Stomach smooth muscle (tissue), 2 donors: ENCODE results near the gene USH2A.

ENCODE experiments used
- H3K27ac ChIP-seq: one replicate; pipeline ENCODE4 v1.7.0; 2013; ENCODE audit warnings: mild to moderate bottlenecking, low read length, inconsistent platforms
- H3K27me3 ChIP-seq, 2 donors: one replicate each; pipeline ENCODE4 v1.7.0; 2013; ENCODE audit warnings: low read length in 2 of 2; ENCODE audit not compliant: insufficient read depth in 2 of 2, control insufficient read depth in 1 of 2
- H3K36me3 ChIP-seq, 2 donors: one replicate each; pipeline ENCODE4 v1.7.0; 2013; ENCODE audit warnings: low read length in 2 of 2; ENCODE audit not compliant: control insufficient read depth in 2 of 2, insufficient read depth in 2 of 2
- H3K4me1 ChIP-seq: one replicate; pipeline ENCODE4 v1.7.0; 2013; ENCODE audit warnings: low read length; ENCODE audit not compliant: control insufficient read depth, insufficient read depth
- H3K4me3 ChIP-seq, 2 donors: one replicate each; pipeline ENCODE4 v1.7.0; 2013; ENCODE audit warnings: low read length in 2 of 2
- H3K9ac ChIP-seq, 2 donors: one replicate each; pipeline ENCODE4 v1.7.0; 2013; ENCODE audit warnings: low read length in 2 of 2, mild to moderate bottlenecking in 1 of 2
- H3K9me3 ChIP-seq, 2 donors: one replicate each; pipeline ENCODE4 v1.7.0; 2013; ENCODE audit warnings: low read length in 2 of 2; ENCODE audit not compliant: control insufficient read depth in 2 of 2
- donor health status: healthy.
- donor health status: Pancreatic carcinoma.

Gene USH2A

DNA sequence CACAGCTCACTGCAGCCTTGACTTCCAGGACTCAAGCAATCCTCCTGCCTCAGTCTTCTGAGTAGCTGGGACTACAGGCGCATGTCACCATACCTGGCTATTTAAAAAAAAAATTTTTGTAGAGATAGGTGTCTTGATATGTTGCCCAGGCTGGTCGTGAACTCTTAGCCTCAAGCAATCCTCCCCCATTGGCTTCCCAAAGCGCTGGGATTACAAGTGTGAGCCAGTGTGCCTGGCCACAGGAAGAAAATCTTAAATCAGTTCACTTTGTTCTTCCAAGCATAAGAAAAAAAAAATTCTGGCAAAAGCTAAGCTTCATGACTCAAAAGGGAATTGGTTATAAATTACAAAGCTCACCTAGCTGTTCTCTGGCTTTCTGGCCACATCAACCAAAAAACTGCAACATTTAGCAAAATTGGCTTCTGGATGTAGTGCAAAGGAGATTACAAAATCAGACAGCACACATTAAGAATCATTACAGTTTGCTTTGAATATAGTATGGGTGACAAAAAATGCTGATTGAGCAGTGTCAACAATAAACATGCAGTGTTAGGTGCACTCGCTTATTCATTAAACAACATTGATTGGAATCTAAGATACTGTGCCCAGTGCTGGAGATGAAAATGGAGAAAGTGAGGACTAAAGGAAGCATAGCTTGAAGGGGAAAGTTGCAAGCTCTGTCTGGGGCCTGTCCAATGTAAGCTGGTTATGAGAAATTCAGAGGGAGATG is 779.5 kb downstream of the USH2A start:
- Histone ChIP-seq H3K9ac (no peak overlapping the region), H3K27ac (no peak overlapping the region), H3K4me1 (no peaks in the 10 kb centered on the region), H3K27me3 (peaks cover 0 to 3% of the 10 kb centered on the region in 2 donors), H3K4me3 (no peak overlapping the region), H3K9me3 (no peaks in the 10 kb centered on the region), H3K36me3 (no peaks in the 10 kb centered on the region)

DNA sequence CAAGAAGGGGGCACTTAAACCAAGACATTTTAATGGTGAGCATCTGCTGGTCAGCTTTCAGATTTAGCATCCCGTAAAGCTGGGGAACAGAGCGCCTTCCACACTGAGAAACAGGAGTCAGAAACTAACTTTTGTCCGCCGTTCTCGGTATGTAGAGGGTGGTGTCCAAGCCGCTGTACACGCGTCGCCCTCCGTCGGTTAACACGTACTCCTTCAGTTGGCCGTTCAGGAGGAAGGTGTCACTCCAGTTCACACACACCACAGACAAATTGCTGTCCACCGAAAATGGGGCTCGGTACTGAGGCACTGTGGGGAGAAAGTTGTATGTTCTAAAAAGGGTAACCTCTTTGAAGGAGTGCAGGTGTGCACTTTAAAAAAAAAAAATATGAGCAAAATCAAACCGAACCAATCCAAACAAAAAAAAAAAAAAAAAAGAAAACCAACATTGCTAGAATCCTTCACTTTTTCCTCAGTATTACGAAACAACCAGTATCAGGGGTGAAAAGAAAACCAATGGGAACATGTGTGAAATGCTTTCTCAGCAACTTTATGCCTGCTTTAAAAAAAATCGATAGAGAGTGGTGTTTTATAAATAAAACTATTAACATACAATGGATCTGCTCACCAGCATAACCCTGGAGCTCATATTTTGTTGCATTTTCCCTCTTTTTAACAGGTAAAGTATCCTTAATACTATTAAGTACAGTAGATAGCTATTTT is 782.7 kb downstream of the USH2A start:
- Histone ChIP-seq H3K4me3 (no peak overlapping the region), H3K27ac (no peak overlapping the region), H3K4me1 (peaks cover 9% of the 10 kb centered on the region), H3K36me3 (no peaks in the 10 kb centered on the region), H3K27me3 (no peaks in the 10 kb centered on the region), H3K9ac (no peak overlapping the region), H3K9me3 (no peaks in the 10 kb centered on the region)

DNA sequence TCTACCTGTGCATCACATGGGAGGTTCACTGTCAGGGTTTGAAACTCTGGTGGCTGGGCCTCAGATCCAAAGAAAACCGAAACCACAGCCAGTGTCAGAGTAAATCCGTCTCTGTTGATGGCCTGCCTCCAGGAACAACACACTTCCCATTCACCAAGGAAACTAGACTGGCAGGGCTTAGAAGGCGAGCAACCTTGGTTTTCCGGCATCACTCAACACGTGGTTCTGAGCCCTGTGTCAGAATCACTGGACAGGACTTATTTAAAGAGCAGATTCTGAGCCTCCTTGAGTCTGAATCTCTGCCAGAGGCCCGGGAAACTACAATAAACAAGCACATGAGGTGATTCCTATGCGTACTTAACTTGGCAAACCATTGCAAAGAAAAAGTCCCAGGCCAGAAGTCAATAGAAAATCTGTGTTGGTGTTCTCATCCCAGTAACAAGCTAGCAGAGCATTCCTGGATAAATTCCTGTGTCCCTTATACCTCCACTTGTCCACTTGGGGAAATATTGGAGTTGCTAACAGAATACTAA is 786.1 kb downstream of the USH2A start:
- H3K36me3 ChIP-seq, result no peaks in the 10 kb centered on the region
- H3K9ac ChIP-seq, result peak overlapping the region in 1 of 2 donors; percentile 44
- H3K4me1 ChIP-seq, result peaks cover 9% of the 10 kb centered on the region
- peak overlapping the region; percentile 53 for H3K27ac ChIP-seq
- H3K9me3 ChIP-seq, result no peaks in the 10 kb centered on the region
- H3K4me3 ChIP-seq, result peak overlapping the region; percentile 32 to 55
- no peaks in the 10 kb centered on the region for H3K27me3 ChIP-seq

DNA sequence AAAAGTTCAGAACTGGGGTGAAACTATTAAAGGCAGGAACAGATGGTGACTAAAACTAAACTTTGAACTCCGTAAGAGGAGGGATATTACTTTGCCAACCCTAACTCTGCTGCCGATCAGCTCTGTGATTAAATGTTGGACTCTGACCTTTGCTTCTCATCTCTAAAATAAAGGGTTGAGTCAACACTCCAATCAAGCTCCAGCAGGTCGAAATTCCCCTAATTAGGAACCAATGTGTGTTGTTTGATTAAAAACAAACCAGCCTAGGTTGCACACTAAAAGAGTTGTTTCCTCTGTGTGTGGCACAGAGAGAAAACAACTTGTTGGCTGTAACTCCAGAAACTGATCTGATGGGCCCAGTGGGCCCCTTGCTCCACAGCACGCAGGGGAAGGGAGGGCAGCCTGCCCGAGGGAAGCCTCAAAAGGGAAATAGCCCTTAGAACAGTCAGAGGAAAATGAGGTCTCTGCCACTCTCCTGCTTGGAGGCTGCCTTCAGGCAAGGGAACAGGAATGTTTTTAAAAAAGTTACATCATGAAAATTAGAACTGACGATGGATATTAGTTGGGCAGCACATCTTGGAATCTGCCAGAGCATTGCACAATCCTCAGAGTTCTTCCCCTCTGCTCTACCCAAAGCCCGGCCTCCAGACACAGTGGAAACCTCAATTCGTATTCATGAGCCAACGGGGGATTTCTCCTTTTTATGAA is 786.8 kb downstream of the USH2A start:
- H3K4me3 ChIP-seq, result peak overlapping the region; percentile 32 to 55
- H3K36me3 ChIP-seq, result no peaks in the 10 kb centered on the region
- peak overlapping the region in 1 of 2 donors; percentile 44 for H3K9ac ChIP-seq
- H3K9me3 ChIP-seq, result no peaks in the 10 kb centered on the region
- H3K27me3 ChIP-seq, result no peaks in the 10 kb centered on the region
- H3K27ac ChIP-seq, result peak overlapping the region; percentile 53
- peaks cover 9% of the 10 kb centered on the region for H3K4me1 ChIP-seq

DNA sequence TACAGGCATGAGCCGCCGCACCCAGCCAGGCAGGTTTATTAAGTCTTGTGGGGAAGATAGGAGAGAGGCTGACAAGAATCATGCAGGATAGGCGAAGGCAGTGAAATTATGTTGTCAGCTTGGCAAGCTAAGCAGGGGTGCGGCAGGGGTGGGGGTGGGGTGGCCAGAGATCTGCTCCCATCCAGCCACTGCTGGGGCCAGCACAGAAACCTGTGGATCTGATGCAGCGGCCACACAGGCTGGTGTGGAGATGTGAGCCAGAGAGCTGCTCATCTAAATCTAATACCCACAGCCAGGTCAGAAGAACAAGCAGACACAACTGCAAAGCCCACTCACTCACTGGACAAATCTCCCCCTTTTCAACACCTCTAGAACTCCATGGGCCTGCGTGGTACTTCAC is 787.4 kb downstream of the USH2A start:
- Histone ChIP-seq H3K9me3 (no peaks in the 10 kb centered on the region), H3K27ac (no peak overlapping the region)

DNA sequence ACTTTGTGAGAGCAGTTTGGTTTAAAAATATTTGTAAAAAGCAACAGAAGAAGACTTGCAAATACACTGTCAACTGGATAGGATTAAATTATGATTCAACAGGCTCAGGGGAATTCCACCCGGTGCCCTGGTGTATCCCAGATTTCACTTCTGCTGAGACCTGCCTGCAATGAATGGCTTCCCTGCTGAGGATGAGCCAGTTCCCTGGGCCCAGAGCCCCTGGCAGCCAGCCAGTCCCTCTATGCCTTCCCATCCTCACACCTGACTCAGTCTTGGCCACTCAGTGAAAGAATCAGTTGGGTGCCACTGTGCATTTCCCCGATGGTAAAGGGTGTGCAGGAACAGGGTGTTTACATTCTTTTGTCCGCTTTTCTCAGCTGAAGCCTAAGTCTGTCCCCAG is 791.8 kb downstream of the USH2A start:
- Histone ChIP-seq H3K9me3 (no peaks in the 10 kb centered on the region), H3K9ac (no peak overlapping the region), H3K4me1 (peaks cover 7% of the 10 kb centered on the region), H3K27ac (no peak overlapping the region), H3K36me3 (no peaks in the 10 kb centered on the region), H3K4me3 (peak overlapping the region in 1 of 2 donors; percentile 15), H3K27me3 (no peaks in the 10 kb centered on the region)

More for the DNA sequence above, 787.4 kb downstream of the USH2A start:
- Histone ChIP-seq H3K9ac (no peak overlapping the region), H3K36me3 (no peaks in the 10 kb centered on the region), H3K4me3 (no peak overlapping the region), H3K27me3 (no peaks in the 10 kb centered on the region), H3K4me1 (peaks cover 12% of the 10 kb centered on the region)

DNA sequence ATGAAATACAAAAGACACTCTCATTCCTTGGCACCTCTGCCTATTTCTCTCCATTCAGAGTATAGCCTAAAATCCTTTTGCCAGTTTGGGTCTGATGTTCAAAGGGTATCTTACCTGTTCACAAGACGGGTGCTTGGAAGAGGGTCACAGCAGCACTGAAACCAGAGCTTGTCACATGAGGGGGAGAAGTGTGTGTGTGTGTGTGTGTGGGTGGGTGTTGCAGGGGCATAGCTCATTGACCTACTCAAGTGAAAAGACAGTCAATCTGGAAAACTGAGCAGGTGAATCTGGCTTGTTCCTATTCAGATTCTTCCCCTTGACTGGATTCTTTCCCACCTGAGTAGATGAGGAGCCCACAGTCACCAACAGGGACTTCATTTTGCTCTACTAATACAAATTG is 792.2 kb downstream of the USH2A start:
- H3K9me3 ChIP-seq, result no peaks in the 10 kb centered on the region
- H3K36me3 ChIP-seq, result no peaks in the 10 kb centered on the region
- no peak overlapping the region for H3K4me3 ChIP-seq
- no peak overlapping the region for H3K9ac ChIP-seq
- H3K27ac ChIP-seq, result no peak overlapping the region
- H3K27me3 ChIP-seq, result no peaks in the 10 kb centered on the region
- peaks cover 3% of the 10 kb centered on the region for H3K4me1 ChIP-seq

DNA sequence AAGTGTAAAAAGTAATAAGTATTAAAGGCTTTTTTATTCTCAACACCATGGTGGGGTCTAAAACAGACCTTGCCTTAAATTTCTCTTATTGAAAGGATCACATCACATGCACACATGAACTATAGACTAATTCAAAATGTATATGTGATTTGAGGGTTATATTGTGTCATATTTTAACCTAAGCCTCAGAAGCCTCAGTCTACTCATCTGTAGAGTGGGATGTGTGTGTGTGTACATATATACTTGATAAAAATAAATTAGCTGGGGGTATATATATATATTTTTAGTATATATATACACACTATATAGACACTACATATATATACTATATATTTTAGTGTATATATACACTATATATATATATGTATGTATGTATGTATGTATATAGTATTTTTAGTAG is 797.3 kb downstream of the USH2A start:
- H3K9ac ChIP-seq, result no peak overlapping the region
- peaks cover under 1% of the 10 kb centered on the region for H3K4me1 ChIP-seq
- peaks cover under 1% of the 10 kb centered on the region in 2 donors for H3K36me3 ChIP-seq
- no peak overlapping the region for H3K27ac ChIP-seq
- H3K9me3 ChIP-seq, result no peaks in the 10 kb centered on the region
- H3K27me3 ChIP-seq, result no peaks in the 10 kb centered on the region
- no peak overlapping the region for H3K4me3 ChIP-seq

DNA sequence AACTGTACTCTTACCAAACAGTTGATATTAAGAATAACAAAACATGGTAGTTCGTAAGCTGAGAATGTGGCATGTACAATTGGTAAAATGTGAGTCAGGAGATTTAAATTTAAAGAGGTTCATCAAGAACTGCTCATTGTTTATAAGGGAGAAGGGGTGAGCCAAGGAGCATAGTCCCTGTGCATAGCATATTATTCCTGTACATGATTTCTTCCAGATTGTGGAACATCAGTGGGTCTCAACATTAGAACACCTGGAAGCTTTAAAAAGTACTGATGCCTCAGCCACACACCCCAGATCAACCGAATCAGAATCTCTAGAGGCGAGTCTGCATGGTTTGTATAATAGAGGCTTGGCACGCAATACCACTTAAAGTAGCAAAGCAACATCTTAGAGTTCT is 800.1 kb downstream of the USH2A start:
- H3K27ac ChIP-seq, result no peak overlapping the region
- H3K4me3 ChIP-seq, result no peak overlapping the region
- H3K36me3 ChIP-seq, result peaks cover 8 to 20% of the 10 kb centered on the region in 2 donors
- no peak overlapping the region for H3K9ac ChIP-seq
- H3K4me1 ChIP-seq, result no peaks in the 10 kb centered on the region
- no peaks in the 10 kb centered on the region for H3K27me3 ChIP-seq
- no peaks in the 10 kb centered on the region for H3K9me3 ChIP-seq

DNA sequence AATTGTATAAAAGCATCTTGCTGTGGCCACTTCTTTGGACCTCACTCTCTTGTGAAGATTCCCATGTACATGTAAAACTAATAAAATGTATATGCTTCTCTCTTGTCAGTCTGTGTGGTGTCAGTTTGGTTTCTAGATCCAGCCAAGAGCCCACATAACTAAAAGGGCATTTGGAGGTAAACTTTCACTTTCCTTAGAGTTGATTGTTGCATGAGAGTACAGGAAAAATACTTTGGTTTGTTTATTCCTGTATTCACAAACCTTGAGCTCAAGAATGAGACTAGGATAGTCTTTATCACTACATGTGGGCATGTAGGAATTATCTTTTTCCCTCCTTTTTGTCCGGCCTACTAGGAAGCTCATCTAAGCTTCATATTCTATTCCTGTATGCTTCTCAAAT is 805.3 kb downstream of the USH2A start:
- no peak overlapping the region for H3K4me3 ChIP-seq
- H3K4me1 ChIP-seq, result no peaks in the 10 kb centered on the region
- H3K36me3 ChIP-seq, result peaks cover 11 to 29% of the 10 kb centered on the region in 2 donors
- no peaks in the 10 kb centered on the region for H3K9me3 ChIP-seq
- no peak overlapping the region for H3K27ac ChIP-seq
- H3K27me3 ChIP-seq, result no peaks in the 10 kb centered on the region
- H3K9ac ChIP-seq, result no peak overlapping the region
